Activated CD8-positive, alpha-beta memory T cell treated with anti-CD3 and anti-CD28 coated beads, Interleukin-2, amount 50 U/mL, for 48 hours (primary cell): ENCODE measurements around the gene PEX10.

Experiments
- DNase-seq: peaks from one replicate; pipeline ENCODE4 v3.0.0-alpha.2; 2020

Gene PEX10

GRCh38 chr1:2418791-2419320, 6.5 kb upstream of the PEX10 start:
- no peak for DNase-seq

DNA sequence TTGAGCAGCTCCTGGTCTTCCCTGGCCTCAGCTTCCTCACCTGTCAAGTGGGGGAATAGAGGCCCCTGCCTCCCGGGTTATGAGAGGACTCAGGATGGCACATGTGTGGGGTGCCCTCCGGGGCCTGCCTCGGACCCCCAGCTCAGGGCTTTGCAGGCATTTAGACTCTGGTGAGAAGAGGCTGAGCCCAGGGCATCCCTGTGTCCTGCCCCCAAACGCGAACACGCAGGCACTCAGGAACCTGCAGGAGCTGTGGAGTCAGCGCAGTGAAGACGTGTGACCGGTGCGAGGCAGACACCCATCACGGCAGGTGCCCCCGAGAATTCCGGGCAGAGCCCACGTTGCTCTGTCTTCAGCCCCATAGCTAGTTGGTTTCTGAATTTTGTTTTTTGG, 5.5 kb upstream of the PEX10 start:
- DNase-seq = no peak

DNA sequence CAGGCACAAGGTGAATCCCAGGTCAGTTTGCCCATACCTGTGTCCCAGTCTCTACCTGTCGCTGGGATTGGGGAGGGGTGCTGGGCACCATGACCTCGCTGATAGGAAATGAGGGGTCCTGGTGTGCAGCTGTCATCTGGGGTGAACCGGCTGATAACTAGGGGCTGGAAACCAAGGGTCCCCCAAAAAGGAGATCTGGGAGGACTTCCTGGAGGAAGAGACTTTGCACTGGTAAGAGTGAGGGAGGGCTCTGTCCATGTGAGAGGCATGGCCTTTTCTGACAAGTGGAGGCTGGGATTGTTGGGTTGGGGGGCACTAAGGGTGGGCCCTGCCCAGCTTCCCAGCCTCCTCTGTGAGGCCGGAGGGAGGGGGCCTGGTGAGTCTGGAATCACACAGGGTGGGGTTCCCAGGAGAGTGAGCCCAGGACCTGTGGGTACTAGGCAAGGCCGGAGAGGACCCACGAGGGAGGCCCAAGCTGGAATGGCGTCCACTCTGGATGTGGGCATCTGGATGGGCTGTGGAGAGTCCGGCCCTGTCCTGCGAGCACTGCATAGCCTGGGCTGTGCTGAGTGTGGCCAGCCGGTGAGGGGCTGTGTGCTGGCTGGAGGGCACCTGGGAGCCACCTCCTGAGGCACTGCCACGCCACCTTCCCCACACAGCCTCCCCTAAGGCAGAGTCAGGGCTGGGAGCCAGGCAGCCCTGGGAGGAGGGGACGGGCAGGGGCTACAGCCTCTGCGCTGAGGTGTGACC, 4.9 kb upstream of the PEX10 start:
- DNase-seq = no peak

DNA sequence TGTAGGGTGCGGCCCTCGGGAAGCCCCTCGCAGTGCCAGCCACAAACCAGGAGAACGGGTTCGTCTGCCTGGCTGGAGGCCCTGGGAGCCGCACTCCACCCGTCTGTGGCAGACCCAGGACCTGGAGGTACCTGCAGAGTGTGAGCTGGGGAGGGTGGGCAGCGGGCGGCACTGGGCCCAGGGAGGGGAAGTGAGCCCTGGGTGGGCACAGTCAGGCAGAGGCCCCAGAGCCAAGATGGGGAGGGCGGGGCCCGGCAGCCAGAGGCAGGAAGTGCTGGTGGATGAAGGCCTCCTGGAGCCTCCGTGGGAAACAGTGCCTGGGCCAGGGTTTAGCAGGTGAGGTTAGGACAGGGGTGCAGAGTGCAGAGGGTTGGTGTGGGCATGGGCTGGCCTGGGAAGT, 4.0 kb upstream of the PEX10 start:
- no peak for DNase-seq

DNA sequence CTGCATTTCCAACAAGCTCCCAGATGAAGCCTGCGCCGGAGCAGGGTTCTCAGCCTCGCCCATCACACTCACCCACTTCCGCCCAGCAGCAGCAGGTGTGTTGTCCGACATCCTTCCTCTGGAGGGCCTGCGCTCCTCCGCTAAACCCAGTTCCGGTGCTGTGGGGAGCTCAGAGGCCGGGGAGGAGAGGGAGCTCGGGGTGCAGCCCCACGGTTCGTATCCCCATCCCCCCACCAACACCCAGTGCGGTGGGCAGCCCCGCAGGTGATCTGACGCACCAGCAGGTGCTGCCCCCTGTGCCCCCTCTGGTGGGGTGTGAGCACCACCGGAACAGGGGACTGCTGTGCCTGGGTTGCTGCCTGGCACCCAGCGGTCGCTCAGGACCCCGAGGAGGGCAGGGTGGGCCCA, 3.4 kb upstream of the PEX10 start:
- DNase-seq = peak; percentile 73

GRCh38 chr1:2415337-2415736, 3.0 kb upstream of the PEX10 start:
- no peak for DNase-seq

DNA sequence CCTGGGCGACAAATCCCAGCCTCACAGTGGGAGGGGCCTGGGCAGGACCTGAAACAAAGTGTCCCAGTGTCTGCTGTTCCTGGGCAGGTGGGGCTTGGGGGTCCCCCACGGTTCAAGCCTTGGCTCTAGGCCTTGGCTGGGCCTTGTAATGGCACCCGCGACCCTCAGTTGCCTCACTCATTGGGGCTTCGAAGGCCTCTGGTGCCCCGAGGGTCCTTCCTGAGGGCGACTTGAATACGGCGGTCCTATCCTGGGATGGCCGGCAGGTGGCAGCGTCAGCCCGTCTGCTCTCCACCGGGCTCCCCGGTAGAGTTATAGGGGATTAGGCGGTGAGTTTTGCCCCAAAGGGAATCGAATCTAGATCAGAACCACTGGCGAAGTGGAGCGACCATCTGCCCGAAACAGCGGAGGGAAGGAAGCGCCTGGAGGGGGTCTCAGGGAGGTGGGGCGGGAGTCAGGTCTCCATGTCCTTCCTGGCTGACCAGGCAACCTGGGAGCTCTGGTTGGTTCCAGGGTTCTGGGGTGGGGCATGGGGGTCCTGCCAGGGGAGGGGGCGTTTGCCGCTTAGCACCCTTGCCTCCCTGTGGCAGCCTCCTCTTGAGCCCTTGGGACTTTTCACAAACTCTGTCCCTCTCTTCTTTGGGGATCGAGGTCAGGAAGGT, 2.1 kb upstream of the PEX10 start:
- DNase-seq = peak; percentile 88

GRCh38 chr1:2413495-2414296, 1.3 kb upstream of the PEX10 start:
- DNase-seq = peak; percentile 73

- peak; percentile 68 for DNase-seq
Observed at GRCh38 chr1:2412773-2413494, 570 bp upstream of the PEX10 start.

DNA sequence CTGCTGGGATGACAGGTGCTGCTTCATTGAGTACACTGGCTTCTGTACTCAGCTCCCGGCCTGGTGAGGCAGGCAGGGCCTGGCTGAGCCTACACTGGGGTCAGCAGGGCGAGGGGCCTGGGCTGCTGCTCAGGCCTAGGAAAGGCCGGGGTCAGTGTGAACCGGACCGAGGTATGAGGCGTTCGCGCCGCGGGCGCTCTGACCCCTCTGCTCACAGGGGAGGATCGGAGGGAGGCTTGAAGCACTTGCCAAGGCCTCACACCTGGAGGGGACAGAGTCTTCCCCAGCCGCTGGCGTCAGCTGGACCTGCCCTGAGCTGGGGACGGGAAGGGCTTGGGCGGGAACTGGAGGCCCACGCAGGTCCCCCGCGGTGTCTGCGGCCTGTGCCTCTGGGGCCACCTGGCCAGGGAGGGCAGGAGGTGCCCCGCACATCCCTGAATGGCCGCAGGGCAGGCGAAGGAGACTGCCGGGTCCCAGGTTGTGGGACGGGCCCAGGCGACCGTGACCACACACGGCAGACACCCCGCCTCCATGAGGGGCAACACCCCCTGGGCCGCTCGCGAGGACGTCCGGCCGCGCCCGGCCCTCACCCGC, 466 bp downstream of the PEX10 start:
- DNase-seq = no peak

DNA sequence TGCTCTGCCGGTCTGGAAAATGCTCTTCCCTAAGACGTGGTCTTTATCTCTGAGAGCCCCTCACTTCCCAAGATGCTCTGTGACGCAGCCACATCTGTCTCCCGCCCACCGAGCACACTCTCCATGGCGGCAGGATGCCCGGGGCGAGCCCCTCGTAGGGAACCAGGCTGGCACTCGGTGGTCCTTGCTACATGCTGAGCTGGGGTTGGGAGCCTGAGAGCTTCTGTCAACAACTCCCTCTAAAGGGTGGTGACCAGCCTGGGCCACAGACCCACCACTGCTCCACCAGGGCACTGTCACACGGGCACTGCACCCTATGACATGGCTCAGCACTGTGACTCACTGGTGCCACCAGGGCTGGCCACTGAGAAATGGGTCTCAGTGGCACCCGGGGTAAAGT, 2.6 kb downstream of the PEX10 start:
- no peak for DNase-seq

- DNase-seq = no peak
Observed at GRCh38 chr1:2408859-2409276, 3.5 kb downstream of the PEX10 start.

GRCh38 chr1:2408456-2408855, 3.9 kb downstream of the PEX10 start:
- DNase-seq = no peak

- no peak for DNase-seq
Observed at GRCh38 chr1:2407991-2408275, 4.4 kb downstream of the PEX10 start.

DNA sequence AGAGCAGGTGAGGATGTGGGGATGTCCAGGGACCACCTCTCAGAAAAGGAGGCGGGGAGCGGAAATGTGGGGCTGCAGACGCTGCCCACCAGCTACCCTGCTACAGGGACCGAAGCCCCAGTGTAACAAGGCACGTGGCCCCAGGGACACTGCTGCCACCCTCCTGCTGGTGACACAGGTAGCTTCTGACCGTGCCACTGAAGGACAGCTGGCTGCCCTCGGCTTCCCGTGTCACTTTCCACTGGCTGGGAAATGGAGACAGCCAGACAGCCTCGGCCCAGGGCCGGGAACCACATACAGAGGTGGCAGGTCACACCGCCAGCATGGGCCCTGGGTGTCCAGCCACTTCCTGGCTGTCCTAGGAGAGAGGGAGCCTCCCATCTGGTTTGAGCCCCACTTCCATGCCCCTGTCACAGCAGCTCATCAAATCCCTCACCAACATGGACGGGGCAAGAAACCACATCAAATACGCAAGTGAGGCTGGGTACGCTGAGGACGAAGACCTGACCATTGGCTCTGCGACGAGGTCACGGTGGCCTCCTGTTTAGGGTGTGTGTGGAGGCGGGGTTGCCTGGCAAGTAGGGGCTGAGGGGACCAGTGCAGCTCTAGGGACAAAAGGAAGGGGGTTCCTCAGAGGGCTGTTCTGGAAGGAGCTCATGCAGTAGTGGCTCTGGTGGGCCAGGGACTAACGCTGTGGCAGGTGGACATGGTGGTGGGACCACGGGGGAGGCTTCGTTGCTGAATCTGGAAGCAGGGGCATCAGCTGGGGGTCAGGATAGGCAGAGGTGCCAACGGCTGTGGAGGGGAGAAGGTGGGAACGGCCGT, 5.0 kb downstream of the PEX10 start:
- no peak for DNase-seq

DNA sequence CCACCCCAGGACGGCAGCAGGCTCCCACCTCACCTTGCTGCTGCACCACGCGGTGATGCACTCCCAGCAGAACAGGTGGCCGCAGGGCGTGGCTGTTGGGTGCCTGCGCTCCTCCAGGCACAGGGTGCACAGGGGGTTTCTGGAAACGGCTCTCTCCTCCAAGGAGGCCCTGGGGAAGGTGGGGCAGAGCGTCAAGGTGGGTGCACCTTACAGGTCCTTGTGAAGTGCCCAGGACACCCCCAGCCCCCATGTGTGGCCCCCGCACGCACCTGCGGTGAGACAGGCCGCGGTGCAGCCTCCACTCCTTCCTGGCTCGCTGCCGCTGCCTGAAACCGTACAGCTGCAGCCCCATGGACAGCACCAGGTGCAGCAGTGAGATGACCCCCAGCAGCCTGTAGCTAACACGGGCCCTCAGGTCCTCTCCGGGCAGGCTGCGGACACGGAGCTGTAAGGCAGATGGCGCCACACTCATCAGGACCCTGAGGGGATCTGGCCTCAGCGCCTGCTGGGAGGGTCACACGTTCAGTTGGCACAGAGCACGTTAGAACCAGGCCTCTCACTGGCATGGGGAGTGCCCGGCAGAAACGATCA, 5.8 kb downstream of the PEX10 start:
- DNase-seq = no peak

- DNase-seq = no peak
Observed at GRCh38 chr1:2405588-2406295, 6.6 kb downstream of the PEX10 start.

DNA sequence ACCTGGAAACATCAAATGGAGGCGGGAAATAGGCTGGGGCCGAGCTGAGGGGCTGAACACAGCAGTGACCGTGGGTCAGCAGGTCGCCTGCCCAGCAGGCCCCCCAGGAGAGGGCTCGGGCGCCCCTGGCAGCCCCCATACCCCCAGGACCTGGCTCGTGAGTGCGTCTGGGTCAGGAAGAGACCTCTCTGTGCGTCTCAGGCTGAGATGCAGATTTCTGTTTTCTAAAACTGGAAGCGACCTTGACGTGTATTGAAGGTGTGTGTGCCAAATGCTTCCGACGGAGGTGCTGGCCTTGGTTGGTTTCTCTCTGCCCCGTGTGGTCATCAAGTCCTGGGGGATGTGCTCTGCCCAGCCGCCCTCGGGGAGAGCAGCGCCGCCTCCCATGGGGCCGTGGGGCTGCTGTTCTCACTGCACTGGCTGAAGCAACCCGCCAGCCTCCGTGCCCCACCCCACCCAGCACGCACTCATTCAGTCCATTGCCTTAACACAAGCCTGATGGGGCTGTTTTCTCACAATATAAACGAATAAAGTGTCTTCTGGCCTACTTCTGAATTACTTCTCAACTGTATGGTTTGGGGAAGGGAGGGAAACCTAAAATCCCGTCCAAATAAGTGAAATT, 7.4 kb downstream of the PEX10 start:
- DNase-seq = no peak

GRCh38 chr1:2404142-2404889, 8.0 kb downstream of the PEX10 start:
- DNase-seq = no peak

GRCh38 chr1:2403273-2403672, 9.1 kb downstream of the PEX10 start:
- no peak for DNase-seq
